Fibroblast of mammary gland (primary cell): ENCODE data around the gene LRP1.

Source experiments
- DNase-seq: peaks from one replicate; pipeline ENCODE4 v3.0.0-alpha.2; 2010; ENCODE audit warnings: low read depth
- H3K4me3 ChIP-seq: 2 replicates; pipeline ENCODE4 v1.5.1; 2011; ENCODE audit warnings: low read depth, mild to moderate bottlenecking, low read length, moderate library complexity; ENCODE audit not compliant: control insufficient read depth
- TF ChIP-seq, protein P1 (sequence below): conservative IDR thresholded peaks from 2 replicates; pipeline ENCODE4 v1.5.1; 2011; ENCODE audit warnings: low read depth, low read length, inconsistent platforms; ENCODE audit not compliant: control insufficient read depth, insufficient read depth

Gene LRP1

DNA sequence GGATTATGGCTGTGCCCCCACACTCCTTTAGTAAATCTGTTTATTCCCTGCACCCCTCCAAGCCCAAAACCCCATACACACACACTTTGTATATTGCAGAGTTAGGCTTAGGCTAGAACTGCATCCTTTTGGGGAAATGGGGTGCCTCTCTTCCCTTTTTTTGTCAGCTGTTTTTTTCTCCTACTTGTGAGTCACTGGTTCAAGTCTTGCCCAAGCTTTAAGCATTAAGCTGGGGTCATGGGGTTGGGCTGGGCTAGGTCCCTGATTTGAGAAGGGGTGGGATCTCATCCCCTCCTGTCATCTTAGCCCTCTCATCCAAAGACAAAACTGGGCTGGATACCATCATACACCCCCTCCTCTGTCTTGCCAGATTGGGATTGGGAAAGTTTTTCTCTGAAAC, 1.6 kb downstream of the LRP1 start:
- DNase-seq: peak; percentile 74
- TF ChIP-seq, protein P1, sequence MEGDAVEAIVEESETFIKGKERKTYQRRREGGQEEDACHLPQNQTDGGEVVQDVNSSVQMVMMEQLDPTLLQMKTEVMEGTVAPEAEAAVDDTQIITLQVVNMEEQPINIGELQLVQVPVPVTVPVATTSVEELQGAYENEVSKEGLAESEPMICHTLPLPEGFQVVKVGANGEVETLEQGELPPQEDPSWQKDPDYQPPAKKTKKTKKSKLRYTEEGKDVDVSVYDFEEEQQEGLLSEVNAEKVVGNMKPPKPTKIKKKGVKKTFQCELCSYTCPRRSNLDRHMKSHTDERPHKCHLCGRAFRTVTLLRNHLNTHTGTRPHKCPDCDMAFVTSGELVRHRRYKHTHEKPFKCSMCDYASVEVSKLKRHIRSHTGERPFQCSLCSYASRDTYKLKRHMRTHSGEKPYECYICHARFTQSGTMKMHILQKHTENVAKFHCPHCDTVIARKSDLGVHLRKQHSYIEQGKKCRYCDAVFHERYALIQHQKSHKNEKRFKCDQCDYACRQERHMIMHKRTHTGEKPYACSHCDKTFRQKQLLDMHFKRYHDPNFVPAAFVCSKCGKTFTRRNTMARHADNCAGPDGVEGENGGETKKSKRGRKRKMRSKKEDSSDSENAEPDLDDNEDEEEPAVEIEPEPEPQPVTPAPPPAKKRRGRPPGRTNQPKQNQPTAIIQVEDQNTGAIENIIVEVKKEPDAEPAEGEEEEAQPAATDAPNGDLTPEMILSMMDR: no peak
- H3K4me3 ChIP-seq: peak overlapping the region; percentile 59

DNA sequence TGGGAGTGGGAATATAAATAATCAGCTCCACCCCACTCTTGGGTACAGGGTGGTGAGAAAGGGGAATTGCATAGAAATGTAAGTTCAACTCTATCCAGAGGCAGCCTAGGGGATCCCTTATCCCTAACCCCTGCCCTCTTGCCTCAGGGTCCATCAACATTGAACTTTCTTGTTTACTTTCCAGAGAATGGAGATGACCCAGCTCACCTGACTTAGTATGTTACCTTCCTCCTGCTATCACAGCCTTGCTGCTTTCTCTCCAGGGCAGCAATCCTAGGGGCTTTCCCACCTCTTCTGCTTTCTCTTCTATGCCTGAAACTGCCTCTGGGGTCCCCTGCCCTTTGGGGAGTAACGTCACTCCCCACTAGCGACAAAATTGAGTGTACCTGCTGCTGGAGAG, 2.7 kb downstream of the LRP1 start:
- TF ChIP-seq, protein P1: no peak
- H3K4me3 ChIP-seq: peak overlapping the region; percentile 59
- DNase-seq: no peak

DNA sequence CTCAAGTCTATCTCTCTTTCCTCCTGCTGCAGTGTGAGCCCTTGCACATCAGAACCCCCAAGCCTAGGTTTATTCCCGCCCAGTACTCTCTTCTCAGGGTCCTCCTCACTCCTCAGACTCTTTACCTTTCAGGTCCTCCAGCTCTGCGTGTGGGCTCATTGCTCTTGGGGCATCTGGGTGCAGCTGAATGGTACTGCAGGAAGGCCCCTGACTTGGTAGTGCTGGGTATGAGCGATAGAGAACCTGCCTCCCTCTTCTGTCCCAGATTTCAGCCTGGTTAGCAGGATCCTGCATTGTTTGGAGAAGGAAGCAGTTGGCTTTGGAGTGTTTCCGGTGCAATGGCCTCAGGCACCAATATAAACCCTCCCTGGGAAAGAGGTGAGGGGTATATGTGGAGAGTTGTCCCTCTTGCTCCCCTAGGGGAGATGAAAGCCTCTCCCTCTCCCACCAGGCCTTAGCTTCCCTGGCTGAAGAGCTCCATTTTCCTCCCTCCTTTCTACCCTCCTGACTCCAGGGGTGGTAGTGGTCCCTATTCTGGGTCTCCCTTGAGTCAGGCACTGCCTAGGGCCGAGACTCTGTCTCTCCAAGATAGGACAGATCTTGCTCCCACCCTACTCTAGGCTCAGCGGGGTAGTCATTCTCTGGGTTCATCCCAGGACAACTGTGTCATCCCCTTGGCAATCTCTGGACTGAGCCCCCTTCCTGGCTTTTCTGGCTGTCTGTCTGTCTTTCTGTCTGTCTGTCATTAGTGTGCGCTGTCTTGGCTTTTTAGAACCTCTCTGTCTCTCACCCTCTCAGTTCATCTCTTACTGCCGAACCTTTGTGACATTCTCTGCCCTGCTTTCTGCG, 3.8 kb downstream of the LRP1 start:
- DNase-seq: peak; percentile 76
- TF ChIP-seq, protein P1: no peak
- H3K4me3 ChIP-seq: peak overlapping the region; percentile 59

DNA sequence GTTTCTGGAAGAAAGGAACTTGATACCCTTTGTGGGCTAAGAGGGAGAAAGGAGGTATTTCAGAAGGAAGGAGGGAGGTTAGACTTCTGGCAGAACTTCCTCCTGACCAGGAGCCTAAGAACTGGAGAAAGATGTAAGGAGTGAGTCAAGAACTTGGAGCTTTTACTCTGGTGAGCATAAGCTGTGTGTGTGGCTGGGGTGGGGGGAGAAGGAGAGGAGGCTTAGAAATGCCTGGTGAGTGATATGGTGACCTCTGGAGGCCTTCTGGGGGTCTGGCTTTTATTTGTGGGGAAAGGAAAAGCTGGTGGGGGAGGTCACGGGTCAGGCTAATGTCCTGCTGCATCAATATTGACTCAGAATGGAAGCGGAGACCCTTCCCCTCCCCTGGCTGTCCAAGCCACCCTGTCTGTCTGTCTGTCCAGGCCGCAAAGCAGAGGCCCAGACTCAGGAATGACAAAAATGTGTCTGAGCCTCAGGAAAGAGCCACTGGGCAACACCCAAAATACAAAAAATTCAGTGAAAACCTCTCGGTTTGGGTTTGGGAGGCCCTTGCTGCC, 4.8 kb downstream of the LRP1 start:
- TF ChIP-seq, protein P1: no peak
- H3K4me3 ChIP-seq: peak overlapping the region; percentile 59
- peak; percentile 85 for DNase-seq

DNA sequence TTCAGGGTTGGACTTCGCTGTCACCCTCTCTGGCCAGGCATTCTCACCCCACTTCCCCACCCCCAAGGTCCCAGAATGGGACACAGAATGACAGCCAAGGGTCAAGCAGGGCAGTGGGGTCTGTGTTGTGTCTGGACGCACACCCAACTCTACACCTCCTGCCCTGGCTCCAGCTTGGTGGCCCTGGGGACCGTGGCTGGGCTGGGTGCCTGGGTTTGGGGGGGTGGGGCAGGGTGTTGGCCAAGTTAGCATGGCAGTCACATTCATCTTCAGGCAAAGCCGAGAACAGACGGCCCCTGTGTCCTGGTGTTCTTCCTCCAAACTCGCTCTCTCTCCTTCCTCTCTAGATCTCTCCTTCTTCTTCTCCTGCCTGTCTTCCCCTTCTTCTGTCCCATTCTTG, 5.6 kb downstream of the LRP1 start:
- peak overlapping the region; percentile 21 for H3K4me3 ChIP-seq
- TF ChIP-seq, protein P1: no peak
- DNase-seq: no peak

DNA sequence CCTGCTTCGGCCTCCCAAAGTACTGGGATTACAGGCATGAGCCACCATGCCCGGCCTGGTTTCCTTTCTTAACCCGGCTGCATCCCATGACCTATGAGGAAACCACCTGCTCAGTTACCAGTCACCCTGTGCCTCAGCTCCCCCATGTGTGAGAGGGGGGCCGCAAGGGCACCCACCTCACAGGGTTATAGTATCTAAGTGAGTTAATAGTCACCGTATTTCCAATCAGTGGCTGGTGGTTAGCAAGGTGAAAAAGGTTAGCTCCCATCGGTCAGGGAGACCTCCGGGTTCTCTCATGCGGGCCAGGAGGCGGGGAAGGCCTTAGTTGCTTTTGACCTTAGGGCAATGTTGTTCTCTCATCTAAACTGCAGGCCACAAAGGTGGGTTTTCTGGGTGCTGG, 6.7 kb downstream of the LRP1 start:
- no peak overlapping the region for H3K4me3 ChIP-seq
- TF ChIP-seq, protein P1: no peak

More for the DNA sequence above, 6.7 kb downstream of the LRP1 start:
- DNase-seq: peak; percentile 54
